ENCODE measurements around the gene CACNA1C.

Gene CACNA1C

DNA sequence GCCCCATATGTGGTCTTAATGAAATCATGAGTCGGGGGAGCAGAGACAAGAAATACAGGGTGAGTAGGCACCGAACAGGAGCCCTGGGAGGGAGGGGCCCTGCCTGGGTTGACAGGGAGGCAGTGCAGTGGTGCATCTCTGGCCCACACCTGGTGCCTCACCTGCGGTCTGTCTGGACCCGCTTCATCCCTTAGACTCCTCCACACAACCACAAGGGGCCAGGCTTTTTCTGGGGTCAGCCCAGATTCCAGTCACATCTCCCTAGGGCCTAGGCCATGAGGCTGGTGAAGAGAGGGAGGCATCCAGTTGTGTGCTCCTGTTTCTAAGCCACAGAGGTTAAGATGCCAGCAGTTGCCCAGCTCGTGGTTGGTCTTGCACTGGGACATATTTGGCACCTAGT, 398.7 kb downstream of the CACNA1C start:
- no peak overlapping the region for H3K9ac ChIP-seq (ENCODE audit: low read depth, low read length)
- H3K4me1 ChIP-seq (ENCODE audit: insufficient read depth, low read length) = no peaks in the 10 kb centered on the region
- DNase-seq = no peak
- H3K27ac ChIP-seq (ENCODE audit: low read length) = no peak overlapping the region
- H4K20me1 ChIP-seq (ENCODE audit: insufficient read depth, low read length) = no peaks in the 10 kb centered on the region
- H3K79me2 ChIP-seq (ENCODE audit: insufficient read depth, low read length) = no peaks in the 10 kb centered on the region
- TF ChIP-seq, protein P1, sequence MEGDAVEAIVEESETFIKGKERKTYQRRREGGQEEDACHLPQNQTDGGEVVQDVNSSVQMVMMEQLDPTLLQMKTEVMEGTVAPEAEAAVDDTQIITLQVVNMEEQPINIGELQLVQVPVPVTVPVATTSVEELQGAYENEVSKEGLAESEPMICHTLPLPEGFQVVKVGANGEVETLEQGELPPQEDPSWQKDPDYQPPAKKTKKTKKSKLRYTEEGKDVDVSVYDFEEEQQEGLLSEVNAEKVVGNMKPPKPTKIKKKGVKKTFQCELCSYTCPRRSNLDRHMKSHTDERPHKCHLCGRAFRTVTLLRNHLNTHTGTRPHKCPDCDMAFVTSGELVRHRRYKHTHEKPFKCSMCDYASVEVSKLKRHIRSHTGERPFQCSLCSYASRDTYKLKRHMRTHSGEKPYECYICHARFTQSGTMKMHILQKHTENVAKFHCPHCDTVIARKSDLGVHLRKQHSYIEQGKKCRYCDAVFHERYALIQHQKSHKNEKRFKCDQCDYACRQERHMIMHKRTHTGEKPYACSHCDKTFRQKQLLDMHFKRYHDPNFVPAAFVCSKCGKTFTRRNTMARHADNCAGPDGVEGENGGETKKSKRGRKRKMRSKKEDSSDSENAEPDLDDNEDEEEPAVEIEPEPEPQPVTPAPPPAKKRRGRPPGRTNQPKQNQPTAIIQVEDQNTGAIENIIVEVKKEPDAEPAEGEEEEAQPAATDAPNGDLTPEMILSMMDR (IDR thresholded peaks at IDR 0.05; ENCODE audit: borderline replicate concordance, extremely low read depth, low read length, poor library complexity, severe bottlenecking) = no peak
- no peak for TF ChIP-seq EZH2 (IDR thresholded peaks at IDR 0.05; ENCODE audit: borderline replicate concordance, low read depth, low read length, severe bottlenecking)
- H3K36me3 ChIP-seq (ENCODE audit: insufficient read depth, low read length) = no peaks in the 10 kb centered on the region
- H2AFZ ChIP-seq (ENCODE audit: low read depth, low read length) = no peak overlapping the region
- no peak overlapping the region for H3K4me2 ChIP-seq (ENCODE audit: insufficient read depth, low read length)
- H3K27me3 ChIP-seq (ENCODE audit: insufficient read depth, low read length, poor library complexity) = no peaks in the 10 kb centered on the region
- no peak overlapping the region for H3K4me3 ChIP-seq (ENCODE audit: low read depth in 1 of 2, low read length in 2 of 2)
- no peaks in the 10 kb centered on the region for H3K9me3 ChIP-seq (ENCODE audit: insufficient read depth, low read length, severe bottlenecking)
- ATAC-seq (ENCODE audit: insufficient read depth, low read depth) = no peak

DNA sequence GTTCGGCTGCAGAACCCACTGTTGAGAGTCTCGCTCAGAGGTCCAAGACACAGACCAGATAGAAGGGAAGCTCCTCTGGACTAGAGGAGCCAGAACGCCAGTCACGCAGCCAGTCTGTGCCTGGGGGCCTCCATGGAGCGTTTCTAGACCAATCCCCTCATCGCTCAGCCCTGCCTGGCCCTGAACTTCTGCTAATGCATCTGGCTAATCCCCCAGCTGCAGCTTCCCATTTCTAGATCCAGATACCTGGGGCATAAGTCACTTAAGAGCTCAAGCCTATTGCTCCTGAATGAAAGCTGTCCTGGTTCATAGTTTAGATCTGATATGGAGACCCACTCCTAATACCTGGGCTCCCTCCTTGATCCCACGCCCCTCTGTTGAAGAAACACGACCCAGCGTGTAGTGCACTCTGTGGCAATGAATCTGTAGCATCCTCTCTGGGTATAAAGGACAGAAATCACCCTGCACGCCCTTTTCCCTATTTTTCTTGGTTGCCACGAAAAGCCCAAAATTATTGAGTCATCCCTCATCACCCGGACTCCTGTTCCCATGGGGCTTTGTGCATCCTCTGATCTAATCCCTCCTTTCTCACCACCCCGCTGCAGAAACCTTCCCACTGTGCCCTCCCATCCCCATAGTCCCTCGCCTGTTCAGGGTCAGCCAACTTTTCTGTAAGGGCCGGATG, 400.4 kb downstream of the CACNA1C start:
- Histone ChIP-seq H3K79me2 (ENCODE audit: insufficient read depth, low read length) (no peaks in the 10 kb centered on the region), H3K27me3 (ENCODE audit: insufficient read depth, low read length, poor library complexity) (no peaks in the 10 kb centered on the region), H4K20me1 (ENCODE audit: insufficient read depth, low read length) (no peaks in the 10 kb centered on the region), H3K27ac (ENCODE audit: low read length) (no peak overlapping the region), H3K4me1 (ENCODE audit: insufficient read depth, low read length) (no peaks in the 10 kb centered on the region), H3K36me3 (ENCODE audit: insufficient read depth, low read length) (no peaks in the 10 kb centered on the region), H3K9me3 (ENCODE audit: insufficient read depth, low read length, severe bottlenecking) (no peaks in the 10 kb centered on the region), H3K4me3 (ENCODE audit: low read depth in 1 of 2, low read length in 2 of 2) (no peak overlapping the region), H3K9ac (ENCODE audit: low read depth, low read length) (no peak overlapping the region), H3K4me2 (ENCODE audit: insufficient read depth, low read length) (no peak overlapping the region), H2AFZ (ENCODE audit: low read depth, low read length) (no peak overlapping the region)
- DNase-seq (no peak), ATAC-seq (ENCODE audit: insufficient read depth, low read depth) (no peak)
- TF ChIP-seq, protein P1 (IDR thresholded peaks at IDR 0.05; ENCODE audit: borderline replicate concordance, extremely low read depth, low read length, poor library complexity, severe bottlenecking) = no peak
- no peak for TF ChIP-seq EZH2 (IDR thresholded peaks at IDR 0.05; ENCODE audit: borderline replicate concordance, low read depth, low read length, severe bottlenecking)

DNA sequence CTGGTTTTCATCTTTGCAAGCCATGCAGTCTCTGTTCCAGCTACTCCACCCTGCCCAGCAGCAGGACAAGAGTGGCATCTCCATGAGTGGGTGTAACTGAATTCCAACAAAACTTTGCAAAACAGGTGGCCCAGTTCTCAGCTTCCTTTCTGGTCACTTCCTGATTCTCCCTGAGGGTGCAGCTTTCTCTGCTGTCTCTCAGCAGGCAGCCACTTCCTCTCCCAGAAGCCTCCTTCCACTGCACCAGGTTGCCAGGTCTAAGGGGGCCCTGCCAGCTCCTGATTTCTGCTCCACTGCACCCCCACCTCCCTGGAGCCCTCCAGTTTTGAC, 400.9 kb downstream of the CACNA1C start:
- Histone ChIP-seq H2AFZ (ENCODE audit: low read depth, low read length) (no peak overlapping the region), H3K4me1 (ENCODE audit: insufficient read depth, low read length) (no peaks in the 10 kb centered on the region), H4K20me1 (ENCODE audit: insufficient read depth, low read length) (no peaks in the 10 kb centered on the region), H3K9me3 (ENCODE audit: insufficient read depth, low read length, severe bottlenecking) (no peaks in the 10 kb centered on the region), H3K4me2 (ENCODE audit: insufficient read depth, low read length) (no peak overlapping the region), H3K27me3 (ENCODE audit: insufficient read depth, low read length, poor library complexity) (no peaks in the 10 kb centered on the region), H3K36me3 (ENCODE audit: insufficient read depth, low read length) (no peaks in the 10 kb centered on the region), H3K27ac (ENCODE audit: low read length) (no peak overlapping the region), H3K9ac (ENCODE audit: low read depth, low read length) (no peak overlapping the region), H3K4me3 (ENCODE audit: low read depth in 1 of 2, low read length in 2 of 2) (no peak overlapping the region), H3K79me2 (ENCODE audit: insufficient read depth, low read length) (no peaks in the 10 kb centered on the region)
- DNase-seq (no peak), ATAC-seq (ENCODE audit: insufficient read depth, low read depth) (no peak)
- TF ChIP-seq, protein P1 (IDR thresholded peaks at IDR 0.05; ENCODE audit: borderline replicate concordance, extremely low read depth, low read length, poor library complexity, severe bottlenecking) = no peak
- TF ChIP-seq EZH2 (IDR thresholded peaks at IDR 0.05; ENCODE audit: borderline replicate concordance, low read depth, low read length, severe bottlenecking) = no peak

Measured in DND-41 (cell line).